IPS-18c (cell line): ENCODE data around the gene FERMT1.

Experiments used
- H3K4me3 ChIP-seq: 2 replicates; pipeline ENCODE4 v1.7.0; 2013; ENCODE audit warnings: low read depth, mild to moderate bottlenecking, low read length, moderate library complexity; ENCODE audit not compliant: insufficient read depth
- H3K9me3 ChIP-seq: one replicate; pipeline ENCODE4 v1.6.1; 2013; ENCODE audit warnings: mild to moderate bottlenecking, low read length, moderate library complexity; ENCODE audit not compliant: control insufficient read depth, insufficient read depth

The FERMT1 gene

GRCh38 chr20:6086868-6087267 lies 36.0 kb downstream of the FERMT1 start:
- Histone ChIP-seq H3K4me3 (no peak overlapping the region), H3K9me3 (peaks cover 2% of the 10 kb centered on the region)

GRCh38 chr20:6083926-6084325 lies 38.9 kb downstream of the FERMT1 start:
- Histone ChIP-seq H3K4me3 (no peak overlapping the region), H3K9me3 (peaks cover 2% of the 10 kb centered on the region)

- no peaks in the 10 kb centered on the region for H3K9me3 ChIP-seq
- H3K4me3 ChIP-seq = no peak overlapping the region
These were observed 41.6 kb downstream of the FERMT1 start for GRCh38 chr20:6081236-6081635.

GRCh38 chr20:6079016-6079415 lies 43.8 kb downstream of the FERMT1 start:
- Histone ChIP-seq H3K4me3 (no peak overlapping the region), H3K9me3 (no peaks in the 10 kb centered on the region)

- H3K9me3 ChIP-seq = no peaks in the 10 kb centered on the region
- H3K4me3 ChIP-seq = no peak overlapping the region
These were observed 47.2 kb downstream of the FERMT1 start for GRCh38 chr20:6075428-6076219.

- Histone ChIP-seq H3K9me3 (no peaks in the 10 kb centered on the region), H3K4me3 (no peak overlapping the region)
These were observed 48.0 kb downstream of the FERMT1 start for GRCh38 chr20:6074784-6075183.

GRCh38 chr20:6074145-6074561 lies 48.7 kb downstream of the FERMT1 start:
- no peak overlapping the region for H3K4me3 ChIP-seq
- no peaks in the 10 kb centered on the region for H3K9me3 ChIP-seq

GRCh38 chr20:6070829-6071695 lies 51.8 kb downstream of the FERMT1 start:
- Histone ChIP-seq H3K9me3 (no peaks in the 10 kb centered on the region), H3K4me3 (no peak overlapping the region)

GRCh38 chr20:6069669-6070068 lies 53.2 kb downstream of the FERMT1 start:
- H3K4me3 ChIP-seq = no peak overlapping the region
- no peaks in the 10 kb centered on the region for H3K9me3 ChIP-seq

- no peak overlapping the region for H3K4me3 ChIP-seq
- no peaks in the 10 kb centered on the region for H3K9me3 ChIP-seq
These were observed 55.0 kb downstream of the FERMT1 start for GRCh38 chr20:6067763-6068318.

- Histone ChIP-seq H3K4me3 (no peak overlapping the region), H3K9me3 (no peaks in the 10 kb centered on the region)
These were observed 56.2 kb downstream of the FERMT1 start for GRCh38 chr20:6066582-6066981.

- H3K9me3 ChIP-seq = no peaks in the 10 kb centered on the region
- no peak overlapping the region for H3K4me3 ChIP-seq
These were observed 61.3 kb downstream of the FERMT1 start for GRCh38 chr20:6061544-6061943.

- Histone ChIP-seq H3K4me3 (no peak overlapping the region), H3K9me3 (no peaks in the 10 kb centered on the region)
These were observed 62.6 kb downstream of the FERMT1 start for GRCh38 chr20:6060213-6060612.

GRCh38 chr20:6058684-6059295 lies 64.0 kb downstream of the FERMT1 start:
- H3K9me3 ChIP-seq = no peaks in the 10 kb centered on the region
- H3K4me3 ChIP-seq = no peak overlapping the region

- Histone ChIP-seq H3K4me3 (no peak overlapping the region), H3K9me3 (no peaks in the 10 kb centered on the region)
These were observed 65.1 kb downstream of the FERMT1 start for GRCh38 chr20:6057691-6058090.

- no peak overlapping the region for H3K4me3 ChIP-seq
These were observed 65.7 kb downstream of the FERMT1 start for GRCh38 chr20:6057139-6057538.

GRCh38 chr20:6055981-6056569 lies 66.8 kb downstream of the FERMT1 start:
- Histone ChIP-seq H3K9me3 (no peaks in the 10 kb centered on the region), H3K4me3 (no peak overlapping the region)

More at GRCh38 chr20:6057139-6057538, 65.7 kb downstream of the FERMT1 start:
- no peaks in the 10 kb centered on the region for H3K9me3 ChIP-seq
